Dermis blood vessel endothelial cell (primary cell): ENCODE results near the gene SPACDR. TPM values are rescaled to one million over a fixed set of nuclear protein-coding genes. Genes with fewer than 3 reads are reported as not detected.
A peak's percentile ranks its signal among the peaks of the same experiment; 100 is the strongest.

Experiments
- DNase-seq: peaks from one replicate; pipeline ENCODE4 v3.0.0; 2010
- total RNA-seq: library from RNA; depleted of rRNA; stranded (reverse); fragments of >200 nt; gene quantifications from 2 replicates; pipeline ENCODE4 v1.2.3, GENCODE V29; 2014

SPACDR gene
- total RNA-seq, 1 donor from 2014 or later, result 0.34 TPM

- DNase-seq, result peak; percentile 84
Observed at GRCh38 chr7:100407285-100408180, 56.5 kb downstream of the SPACDR start.

GRCh38 chr7:100406767-100407166, 57.3 kb downstream of the SPACDR start:
- DNase-seq, result no peak

Other genes starting within 250 kb of the SPACDR start
- not detected in 2 replicates for gene PVRIG, start 244.3 kb downstream of the SPACDR start, total RNA-seq
- not detected in 2 replicates for gene SPDYE3, start 156.6 kb downstream of the SPACDR start, total RNA-seq
- gene PILRB, start 106.1 kb downstream of the SPACDR start, total RNA-seq, result 11.6 and 17.0 TPM in 2 replicates
- gene PILRA, start 90.8 kb downstream of the SPACDR start, total RNA-seq, result 0.68 TPM in 1 of 2 replicates, not detected in the other
- gene ZCWPW1, start 35.6 kb downstream of the SPACDR start, total RNA-seq, result 0.51 and 0.98 TPM in 2 replicates
- gene MEPCE, start 34.4 kb downstream of the SPACDR start, total RNA-seq, result 54.3 and 56.5 TPM in 2 replicates
- gene PPP1R35, start 27.8 kb downstream of the SPACDR start, total RNA-seq, result 19.3 and 28.1 TPM in 2 replicates
- 32.3 and 44.2 TPM in 2 replicates for gene TSC22D4, start 15.0 kb upstream of the SPACDR start, total RNA-seq
- gene NYAP1, start 19.7 kb upstream of the SPACDR start, total RNA-seq, result 4.3 and 5.4 TPM in 2 replicates
- 49.5 and 62.2 TPM in 2 replicates for gene AGFG2, start 74.9 kb upstream of the SPACDR start, total RNA-seq
- not detected in 2 replicates for gene SAP25, start 109.6 kb upstream of the SPACDR start, total RNA-seq
- 12.1 and 20.3 TPM in 2 replicates for gene LRCH4, start 121.9 kb upstream of the SPACDR start, total RNA-seq
- 0.60 TPM in 1 of 2 replicates, not detected in the other for gene FBXO24, start 122.1 kb upstream of the SPACDR start, total RNA-seq
- 0.51 and 0.56 TPM in 2 replicates for gene PCOLCE, start 138.1 kb upstream of the SPACDR start, total RNA-seq
- 4.9 and 10.3 TPM in 2 replicates for gene MOSPD3, start 148.3 kb upstream of the SPACDR start, total RNA-seq
- gene TFR2, start 177.3 kb upstream of the SPACDR start, total RNA-seq, result 0.68 and 0.70 TPM in 2 replicates
- gene ACTL6B, start 192.2 kb upstream of the SPACDR start, total RNA-seq, result not detected in 2 replicates
- gene GNB2, start 209.5 kb upstream of the SPACDR start, total RNA-seq, result 85.4 and 154 TPM in 2 replicates
- gene GIGYF1, start 230.0 kb upstream of the SPACDR start, total RNA-seq, result 18.0 and 20.8 TPM in 2 replicates
- 28.1 and 34.2 TPM in 2 replicates for gene POP7, start 241.9 kb upstream of the SPACDR start, total RNA-seq